NOMO-1 treated with dmso at 0.1 percent for 144 hours (cell line): ENCODE measurements around the gene POLA2.
"Not testable (repeated sequence)": the region's sequence is repeated elsewhere in the genome, so short reads cannot be mapped to it uniquely, and the experiment has no call there.

Experiments
- DNase-seq: peaks from one replicate; lab custom pipeline; 2025; ENCODE audit not compliant: unreplicated experiment; lab: John Stamatoyannopoulos, UW

Gene POLA2

DNA sequence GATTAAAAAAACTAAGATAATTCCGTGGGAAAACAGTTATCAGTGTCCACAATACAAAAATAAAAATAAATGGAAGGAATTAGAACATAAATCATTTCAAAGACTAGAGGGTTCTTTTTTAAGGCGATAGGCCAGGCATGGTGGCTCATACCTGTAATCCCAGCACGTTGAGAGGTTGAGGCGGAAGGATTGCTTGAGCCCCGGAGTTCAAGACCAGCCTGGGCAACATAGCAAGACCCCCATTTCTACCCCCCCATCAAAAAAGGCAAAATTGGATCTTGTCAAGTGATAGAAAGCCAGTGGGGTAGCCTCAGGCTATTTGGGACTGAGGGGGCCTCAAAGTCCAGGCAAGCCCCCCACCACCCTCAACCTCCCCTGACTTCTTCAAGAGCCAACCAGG is 20.6 kb upstream of the POLA2 start:
- no peak for DNase-seq

DNA sequence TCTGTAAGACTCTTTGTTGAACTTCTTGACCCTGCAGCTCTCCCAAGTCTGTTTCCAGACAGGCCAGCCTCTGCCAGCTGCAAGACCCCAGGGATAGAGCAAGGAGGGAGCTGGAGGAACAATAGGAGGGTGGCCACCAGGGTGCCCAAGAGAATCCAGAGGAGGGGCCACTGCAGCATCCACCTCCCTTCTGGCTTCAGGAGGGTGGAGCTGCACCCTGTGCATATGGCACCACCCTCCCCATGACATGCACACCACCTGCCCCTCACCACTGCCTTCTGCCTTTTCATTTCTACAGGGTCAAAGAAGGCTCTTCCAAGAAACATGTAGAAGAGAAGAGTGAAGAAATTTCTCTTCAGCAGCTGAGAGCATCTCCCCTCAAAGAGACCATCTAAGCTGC is 20.1 kb upstream of the POLA2 start:
- DNase-seq = no peak

DNA sequence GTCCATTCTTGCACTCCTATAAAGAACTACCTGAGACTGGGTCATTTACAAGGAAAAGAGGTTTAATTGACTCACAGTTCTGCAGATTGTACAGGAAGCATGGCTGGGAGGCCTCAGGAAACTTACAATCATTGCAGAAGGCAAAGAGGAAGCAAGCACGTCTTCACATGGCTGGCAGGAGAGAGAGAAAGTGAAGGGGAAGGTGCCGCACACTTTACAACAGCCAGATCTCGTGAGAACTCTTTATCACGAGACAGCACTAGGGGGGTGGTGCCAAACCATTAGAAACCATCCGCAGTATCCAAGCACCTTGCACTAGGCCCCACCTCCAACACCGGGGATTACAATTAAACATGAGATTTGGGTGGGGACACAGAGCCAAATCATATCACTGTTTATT is 19.4 kb upstream of the POLA2 start:
- no peak for DNase-seq

DNA sequence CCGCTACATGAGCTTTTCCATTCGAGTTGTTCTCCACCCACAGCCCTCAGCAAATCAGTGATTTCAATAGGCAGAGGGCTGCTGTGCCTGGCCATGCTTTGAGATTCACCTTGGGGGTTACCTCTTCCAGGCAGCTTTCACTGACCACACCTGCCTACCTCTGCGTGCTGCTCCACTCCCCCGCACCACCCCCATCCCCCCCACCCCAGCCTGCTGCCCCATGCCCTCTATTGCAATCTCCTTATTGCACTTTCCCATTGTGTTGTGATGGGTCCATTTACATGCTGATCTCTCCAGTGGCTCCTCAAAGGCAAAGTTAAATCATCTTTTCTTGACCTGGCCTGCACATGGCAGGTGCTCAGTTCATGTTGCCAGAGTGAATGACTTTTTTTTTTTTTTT is 18.0 kb upstream of the POLA2 start:
- no peak for DNase-seq

DNA sequence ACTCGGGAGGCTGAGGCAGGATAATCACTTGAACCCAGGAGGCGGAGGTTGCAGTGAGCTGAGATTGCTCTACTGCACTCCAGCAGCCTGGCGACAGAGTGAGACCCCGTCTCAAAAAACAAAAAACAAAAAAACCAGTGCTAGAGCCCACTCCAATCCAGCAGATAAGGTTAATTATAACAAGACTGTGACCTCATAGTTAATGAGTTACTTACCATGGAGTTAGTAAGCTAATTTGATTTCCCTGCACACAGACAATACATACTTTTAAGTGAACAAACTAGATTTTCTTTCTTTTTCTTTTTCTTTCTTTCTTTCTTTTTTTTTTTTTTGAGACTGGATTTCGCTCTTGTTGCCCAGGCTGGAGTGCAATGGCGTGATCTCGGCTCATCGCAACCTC is 16.7 kb upstream of the POLA2 start:
- DNase-seq = not testable (repeated sequence)

DNA sequence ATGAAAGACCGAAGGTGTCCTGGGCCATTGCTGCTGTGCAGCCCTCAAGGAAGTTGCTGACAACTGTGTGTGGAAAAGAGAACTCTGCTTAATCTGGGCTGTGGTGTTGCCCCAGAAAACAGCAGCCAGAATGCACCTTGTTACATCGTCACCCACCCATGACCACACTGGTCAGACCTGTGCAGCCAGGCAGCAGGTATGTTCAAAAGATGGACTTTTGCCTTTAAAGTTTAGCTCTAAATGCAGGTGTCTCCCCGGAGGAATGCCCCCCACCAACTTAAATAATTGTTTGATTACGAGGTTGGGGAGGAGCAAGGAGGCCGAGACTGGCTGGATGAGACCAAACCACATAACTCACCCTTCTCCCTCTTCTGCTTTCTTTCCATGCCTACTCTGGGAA is 15.3 kb upstream of the POLA2 start:
- no peak for DNase-seq

DNA sequence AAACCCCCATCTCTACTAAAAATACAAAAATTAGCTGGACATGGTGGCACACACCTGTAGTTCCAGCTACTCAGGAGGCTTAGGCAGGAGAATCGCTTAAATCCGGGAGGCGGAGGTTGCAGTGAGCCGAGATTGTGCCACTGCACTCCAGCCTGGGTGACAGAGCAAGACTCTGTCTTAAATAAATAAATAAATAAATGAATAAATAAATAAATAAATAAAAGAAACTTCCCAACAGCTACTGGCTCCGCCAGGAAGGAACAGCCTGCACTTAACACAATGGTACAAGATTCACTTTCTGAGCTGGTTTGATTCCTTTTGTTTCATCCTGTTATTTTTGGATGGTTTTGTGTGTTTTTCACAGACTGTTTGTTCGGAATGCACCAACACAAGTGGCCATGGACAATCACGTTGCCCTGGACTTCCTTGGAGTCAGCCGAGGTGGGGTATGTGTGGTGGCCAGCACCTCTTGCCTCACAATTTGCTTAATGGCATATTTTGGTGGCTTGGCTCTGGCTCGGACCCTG is 13.5 kb upstream of the POLA2 start:
- not testable (repeated sequence) for DNase-seq

DNA sequence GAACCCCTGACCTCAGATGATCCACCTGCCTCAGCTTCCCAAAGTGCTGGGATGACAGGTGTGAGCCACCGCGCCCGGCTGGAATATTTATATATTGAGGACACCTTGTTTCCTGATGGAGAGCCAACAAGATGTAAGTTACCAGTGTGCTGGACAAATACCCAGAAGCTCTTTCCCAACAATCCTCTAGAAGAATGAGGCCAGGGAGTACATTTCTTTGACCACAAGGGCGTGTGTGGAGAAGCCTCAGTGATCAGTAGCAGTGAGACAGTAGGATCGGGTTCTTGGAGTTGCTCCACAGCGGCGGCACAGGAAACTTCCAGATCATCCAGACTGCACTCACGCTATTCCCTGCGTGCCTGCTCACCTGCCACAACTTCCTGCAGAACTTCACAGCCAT is 10.3 kb upstream of the POLA2 start:
- DNase-seq = no peak

DNA sequence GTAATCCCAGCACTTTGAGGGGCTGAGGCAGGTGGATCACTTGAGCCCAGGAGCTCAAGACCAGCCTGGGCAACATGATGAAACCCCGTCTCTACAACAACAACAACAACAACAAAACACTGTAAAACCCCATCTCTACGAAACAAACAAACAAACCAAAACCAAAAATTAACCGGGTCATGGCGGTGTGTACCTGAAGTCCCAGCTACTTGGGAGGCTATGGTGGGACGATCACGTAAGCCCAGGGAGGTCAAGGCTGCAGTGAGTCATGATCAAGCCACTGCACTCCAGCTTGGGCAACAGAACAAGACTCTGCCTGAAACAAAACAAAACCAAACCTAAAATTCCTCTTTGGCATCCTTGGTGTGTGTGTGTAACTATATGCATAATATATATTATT is 7.0 kb upstream of the POLA2 start:
- DNase-seq = no peak

DNA sequence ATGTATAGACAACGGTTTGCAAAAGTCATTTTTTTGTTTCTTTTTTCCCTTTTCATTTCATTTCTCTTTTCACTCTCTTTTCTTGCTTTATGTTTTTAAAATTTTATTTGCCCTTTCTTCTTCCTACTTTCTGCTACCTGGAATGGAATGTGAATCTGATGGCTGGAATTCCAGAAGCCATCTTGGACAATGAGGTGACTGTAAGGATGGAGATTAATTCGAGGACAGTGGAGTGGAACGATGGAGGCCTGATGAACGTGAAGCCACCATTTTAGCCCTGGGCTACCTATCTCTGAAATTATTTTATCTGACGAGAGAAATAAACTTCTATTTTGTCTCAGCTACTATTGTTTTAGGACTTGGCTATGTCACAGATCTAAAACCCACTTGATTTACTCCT is 2.8 kb upstream of the POLA2 start:
- no peak for DNase-seq

DNA sequence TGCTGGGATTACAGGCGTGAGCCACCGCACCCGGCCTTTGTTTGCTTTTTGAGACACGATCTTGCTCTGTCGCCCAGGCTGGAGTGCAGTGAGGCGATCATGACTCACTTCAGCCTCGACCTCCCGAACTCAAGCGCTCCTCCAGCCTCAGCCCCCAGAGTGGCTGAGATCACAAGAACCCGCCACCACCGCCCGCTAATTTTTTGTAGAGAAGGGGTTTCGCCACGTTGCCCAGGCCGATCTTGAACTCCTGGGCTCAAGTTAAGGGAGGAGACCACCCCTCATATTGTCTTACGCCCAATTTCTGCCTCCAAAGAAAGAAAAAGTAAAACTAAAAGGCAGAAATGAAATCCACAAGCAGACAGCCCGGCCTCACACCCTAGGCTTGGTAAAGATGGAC is 1.5 kb upstream of the POLA2 start:
- DNase-seq = no peak

DNA sequence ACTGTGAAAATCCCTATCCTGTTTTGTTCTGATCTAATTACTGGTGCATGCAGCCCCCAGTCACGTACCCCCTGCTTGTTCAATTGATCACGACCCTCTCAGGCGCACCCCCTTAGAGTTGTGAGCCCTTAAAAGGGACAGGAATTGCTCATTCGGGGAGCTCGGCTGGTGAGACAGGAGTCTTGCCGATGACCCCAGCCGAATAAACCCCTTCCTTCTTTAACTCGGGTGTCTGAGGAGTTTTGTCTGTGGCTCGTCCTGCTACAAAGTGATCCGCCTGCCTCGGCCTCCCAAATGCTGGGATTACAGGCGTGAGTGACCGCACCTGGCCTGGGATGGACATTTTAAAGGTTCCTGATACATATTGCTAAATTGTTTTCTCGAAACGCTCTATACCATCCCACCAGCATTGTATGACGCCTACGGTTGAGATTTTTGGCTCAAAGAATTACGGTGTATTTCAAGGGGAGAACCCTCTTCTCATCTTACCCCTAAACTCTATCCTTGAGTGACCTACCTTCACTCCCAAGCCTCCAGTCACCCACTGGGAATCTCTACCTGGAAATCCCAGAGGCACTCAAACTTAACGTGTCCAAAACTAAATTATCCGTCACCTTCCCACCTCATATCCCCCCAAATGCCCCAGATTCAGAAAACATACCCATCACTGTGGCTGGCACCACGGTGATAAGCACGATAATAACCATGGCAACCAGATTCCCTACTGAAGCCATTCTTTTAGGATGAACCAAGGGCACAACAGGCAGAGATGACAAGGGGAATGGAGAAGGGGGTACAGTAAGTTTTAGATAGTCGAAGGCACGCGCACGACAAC is 789 bp upstream of the POLA2 start:
- DNase-seq = no peak

DNA sequence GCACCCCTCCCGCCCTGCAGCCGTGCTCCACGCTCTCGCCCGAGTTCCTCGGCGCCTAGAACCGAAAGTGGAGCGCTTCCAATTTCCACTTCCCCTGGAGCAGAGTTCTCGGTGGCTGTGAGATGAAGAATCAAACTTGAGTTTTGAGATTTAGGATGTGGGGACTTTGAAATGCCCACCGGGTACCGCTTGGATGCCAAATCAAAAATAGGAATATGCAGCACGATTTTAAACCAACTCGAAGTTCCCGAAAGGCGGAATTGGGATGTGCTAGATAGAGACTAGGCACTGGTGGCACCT is 569 bp downstream of the POLA2 start:
- DNase-seq = peak; percentile 56

DNA sequence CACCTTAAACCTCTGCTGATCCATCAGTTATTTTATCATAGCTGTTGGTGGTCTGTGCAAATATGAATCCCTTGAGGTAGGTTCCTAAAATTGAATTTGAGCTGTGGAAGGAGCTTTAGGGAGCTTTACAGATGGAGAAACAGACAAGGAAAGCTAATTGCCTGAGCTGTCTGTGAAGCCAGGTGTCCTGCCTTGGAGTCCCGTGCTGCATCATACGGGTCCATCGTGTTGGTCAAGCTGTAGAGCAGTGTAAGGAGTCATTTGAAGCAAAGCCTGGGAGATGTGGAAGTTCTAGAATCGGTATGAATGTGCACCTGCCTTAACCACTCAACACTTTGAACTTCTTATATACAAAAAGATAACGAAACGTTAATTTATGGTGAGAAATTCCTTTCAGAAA is 1.0 kb downstream of the POLA2 start:
- DNase-seq = no peak

DNA sequence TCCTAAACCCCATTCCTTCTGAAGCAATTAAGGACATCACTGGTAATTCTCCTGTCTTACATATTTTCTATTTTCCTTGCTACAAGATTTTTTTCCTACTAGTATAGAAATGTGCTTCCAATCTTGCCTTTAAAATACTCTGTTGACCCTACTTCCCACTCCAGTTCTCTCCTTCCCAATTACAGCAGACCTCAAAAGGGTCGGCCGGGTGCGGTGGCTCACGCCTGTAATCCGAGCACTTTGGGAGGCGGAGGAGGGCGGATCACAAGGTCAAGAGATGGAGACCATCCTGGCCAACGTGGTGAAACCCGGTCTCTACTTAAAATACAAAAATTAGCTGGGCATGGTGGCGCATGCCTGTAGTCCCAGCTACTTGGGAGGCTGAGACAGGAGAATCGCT is 3.0 kb downstream of the POLA2 start:
- DNase-seq = not testable (repeated sequence)

DNA sequence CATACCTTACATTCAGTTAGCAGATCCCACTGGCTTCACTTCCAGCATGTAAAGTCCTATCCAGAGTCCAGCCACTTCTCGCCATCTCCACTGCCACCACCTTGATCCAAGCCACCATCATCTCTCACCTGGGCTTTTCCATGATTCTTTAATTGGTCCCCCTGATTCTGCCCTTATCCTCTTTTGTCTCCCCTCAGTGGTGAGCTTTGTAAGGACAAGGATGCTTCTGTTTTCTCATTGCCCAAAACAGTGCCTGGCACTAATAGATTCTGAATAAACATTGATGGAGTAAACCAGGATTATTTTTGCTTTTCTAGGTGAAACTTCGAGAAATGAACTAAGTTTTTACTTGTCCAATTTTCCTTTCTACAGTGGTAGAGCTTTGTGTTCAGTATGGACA is 4.4 kb downstream of the POLA2 start:
- DNase-seq = no peak

DNA sequence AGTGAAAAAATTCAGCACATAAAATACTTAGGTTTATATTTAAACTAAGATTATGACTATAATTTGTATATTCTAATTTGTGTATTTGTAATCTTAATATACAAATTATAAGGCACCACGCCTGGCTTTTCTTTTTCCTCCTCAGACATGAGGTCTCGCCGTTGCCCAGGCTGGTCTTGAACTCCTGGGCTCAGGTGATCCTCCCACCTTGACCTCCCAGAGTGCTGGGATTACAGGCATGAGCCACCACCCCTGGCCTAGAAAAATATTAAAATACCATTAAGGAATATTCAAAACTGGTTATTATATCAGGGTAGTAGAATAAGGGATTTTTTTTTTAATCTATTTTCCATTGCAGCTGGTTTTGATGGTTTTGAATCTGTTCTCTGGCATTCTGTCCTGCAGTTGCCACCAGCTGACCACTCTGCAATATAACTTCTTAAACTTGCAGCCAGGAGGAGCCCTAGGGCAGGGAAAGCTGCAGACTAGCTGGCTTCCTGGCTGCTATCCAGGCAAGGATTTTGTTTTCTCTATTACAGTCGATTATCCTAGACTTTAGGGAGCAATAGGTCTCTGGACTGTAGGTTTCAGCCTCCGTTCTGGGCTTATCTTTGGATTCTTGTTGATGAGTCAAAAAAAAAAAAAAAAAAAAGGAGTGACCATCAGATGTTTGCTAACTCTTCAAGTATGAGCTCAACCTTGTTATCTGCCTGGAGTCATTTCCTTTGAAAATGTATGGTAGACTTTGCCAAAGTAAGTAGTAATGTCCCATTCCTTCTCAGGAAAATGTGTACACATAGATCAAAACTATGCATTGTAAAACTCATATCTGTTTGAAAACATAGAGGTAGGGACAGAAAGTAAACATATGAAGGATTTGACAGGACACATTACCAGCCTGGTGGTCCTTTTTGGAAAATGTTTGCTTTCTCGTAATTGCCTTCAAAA is 13.2 kb downstream of the POLA2 start:
- DNase-seq = no peak

DNA sequence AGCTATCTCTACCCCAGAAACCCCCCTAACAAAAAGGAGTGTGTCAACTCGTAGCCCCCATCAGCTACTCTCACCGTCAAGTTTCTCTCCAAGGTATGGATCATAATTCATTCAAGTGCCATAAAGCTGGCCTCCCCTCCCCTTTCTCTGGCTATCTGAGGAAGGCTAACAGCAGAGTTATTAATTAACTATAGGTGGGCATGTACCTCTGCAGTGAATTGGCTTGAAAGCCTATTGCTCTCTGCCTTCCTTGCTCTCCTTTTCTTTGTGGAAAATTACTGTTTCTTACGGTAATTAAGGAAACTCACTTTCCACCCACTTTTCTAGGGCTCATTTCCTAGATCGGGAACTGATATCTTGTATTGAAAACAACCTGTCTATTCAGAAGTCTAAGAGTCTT is 14.1 kb downstream of the POLA2 start:
- DNase-seq = no peak

DNA sequence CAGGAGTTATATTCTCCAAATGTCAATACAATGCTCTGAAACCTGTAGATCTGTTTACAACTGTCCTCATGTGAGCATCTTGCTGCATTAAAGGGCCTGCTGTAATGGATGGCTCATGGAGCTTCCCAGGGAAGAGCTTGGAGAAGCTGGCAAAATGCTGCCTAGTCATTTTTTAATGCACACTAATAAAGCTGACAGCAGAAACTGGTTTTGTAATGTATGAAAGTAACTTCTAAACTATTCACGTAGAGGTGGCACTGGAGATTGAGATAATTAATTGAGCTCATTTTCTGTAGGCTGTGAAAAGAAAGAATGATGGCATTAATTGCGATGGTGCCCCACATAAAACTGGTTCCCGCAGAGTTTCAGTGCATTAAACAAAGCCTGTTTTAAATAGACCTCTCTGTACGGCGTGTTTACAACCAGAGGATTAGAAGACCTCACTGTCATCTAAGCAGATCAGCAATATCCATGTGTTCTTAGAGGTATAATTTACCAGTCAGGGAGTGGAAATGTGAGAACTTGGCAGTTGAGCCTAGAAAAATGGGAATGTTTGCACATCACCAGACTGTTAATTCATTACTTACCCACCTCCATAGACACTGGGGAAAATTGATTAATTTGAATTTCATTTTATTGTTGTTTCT is 16.0 kb downstream of the POLA2 start:
- no peak for DNase-seq

DNA sequence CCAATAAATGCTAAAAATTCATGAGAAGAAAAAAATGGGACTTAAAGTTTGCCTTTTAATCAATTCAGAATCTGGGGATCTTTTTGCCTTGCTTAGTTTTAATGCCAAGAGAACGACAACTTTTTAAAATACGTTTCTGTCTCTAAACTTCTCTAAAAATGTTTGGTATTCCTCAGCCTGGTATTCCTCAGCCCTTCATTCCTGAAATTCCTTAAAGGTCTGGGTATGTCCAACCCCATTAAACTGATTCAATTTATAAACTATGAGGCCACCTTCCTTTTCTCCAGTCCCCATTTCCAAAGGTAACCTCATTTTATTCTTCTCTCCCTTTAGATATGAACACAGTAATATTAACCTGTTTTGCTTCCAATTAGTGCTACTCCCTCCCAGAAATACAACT is 16.6 kb downstream of the POLA2 start:
- no peak for DNase-seq

DNA sequence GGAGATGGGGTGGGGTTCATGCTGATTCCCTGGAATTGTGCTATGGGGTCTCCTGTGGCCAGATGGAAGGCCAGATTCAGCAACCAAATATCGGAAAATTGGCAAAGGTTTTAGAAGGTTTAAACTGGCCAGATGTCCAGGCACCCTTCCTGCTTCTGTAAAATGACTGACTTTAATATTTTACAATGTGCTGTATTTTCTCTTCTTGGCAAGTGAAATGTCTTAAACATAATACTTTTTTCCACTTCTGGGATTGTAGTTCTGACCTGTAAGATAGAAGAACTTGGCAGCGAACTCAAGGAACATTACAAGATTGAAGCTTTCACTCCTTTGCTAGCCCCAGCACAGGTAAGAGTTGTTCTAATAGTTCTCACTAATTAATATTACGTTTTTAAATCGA is 17.5 kb downstream of the POLA2 start:
- DNase-seq = no peak
